Mucosa of descending colon (tissue), 3 donors: ENCODE data around the gene ZMIZ1. TPM values are rescaled to one million over a fixed set of nuclear protein-coding genes. Genes with fewer than 3 reads are reported as not detected.
A peak's percentile ranks its signal among the peaks of the same experiment; 100 is the strongest.

Experiments used
- ATAC-seq: fragments of 200-7000 bp; cut with Tn5 transposase; one replicate; pipeline ENCODE4 v1.9.1; 2020; ENCODE audit warnings: mild to moderate bottlenecking, moderate library complexity
- DNase-seq, 3 donors: peaks; one replicate each; pipeline ENCODE4 v3.0.0-alpha.2; 2020
- H3K36me3 ChIP-seq: fragments of 200-600 bp; one replicate; pipeline ENCODE4 v1.8.0; 2021; ENCODE audit warnings: low read depth, mild to moderate bottlenecking
- H3K4me1 ChIP-seq: fragments of 200-600 bp; one replicate; pipeline ENCODE4 v1.8.0; 2021; ENCODE audit warnings: low read depth, mild to moderate bottlenecking
- H3K4me3 ChIP-seq: fragments of 200-600 bp; one replicate; pipeline ENCODE4 v1.8.0; 2021; ENCODE audit warnings: mild to moderate bottlenecking
- H3K9me3 ChIP-seq: fragments of 200-600 bp; one replicate; pipeline ENCODE4 v1.8.0; 2021; ENCODE audit warnings: mild to moderate bottlenecking
- CTCF ChIP-seq: fragments of 200-600 bp; IDR thresholded peaks from one replicate; pipeline ENCODE4 v1.8.0; 2022; ENCODE audit warnings: antibody characterized with exemption, mild to moderate bottlenecking
- intact Hi-C, 2 donors: fragments of 100-400 bp; cut with DNase I in 1 of 2; cut with micrococcal nuclease in 1 of 2; formaldehyde crosslinking; loops; one replicate each; pipeline versions ENCODE4 v1.11.0 to v1.11.1; 2022; cut with DNase I, micrococcal nuclease
- total RNA-seq, 3 donors: library from RNA; stranded (reverse); fragmentation: NEBNext Ultra II Directional in 2 of 3; extraction: Animal tissue kit (Norgen Biotek cat#: 25700) in 2 of 3; gene quantifications; one replicate each; pipeline versions ENCODE4 v1.2.1 to v1.2.4, GENCODE V29; 2021 to 2023
- donor health status: DM: no; HTN: no; CAD: no; lungs with moderate emphysema.
- donor health status: DM: no; HTN: no; CAD: no.
- donor health status: DM: no; HTN: yes; CAD: no.

ZMIZ1 gene
- total RNA-seq, 3 donors from 2014 or later = 61.4 to 103 (median 89.1) TPM

GRCh38 chr10:79074732-79075131 is 6.0 kb downstream of the ZMIZ1 start:
- peaks cover 83% of the 10 kb centered on the region for H3K4me1 ChIP-seq
- ATAC-seq = peak; percentile 48
- no peak for TF ChIP-seq CTCF
- H3K9me3 ChIP-seq = no peaks in the 10 kb centered on the region
- H3K36me3 ChIP-seq = no peaks in the 10 kb centered on the region
- peak; percentile 79 to 86 (median 86) for DNase-seq
- H3K4me3 ChIP-seq = no peak overlapping the region
- intact Hi-C loops = loop anchor here (10.0 kb wide), 1 partner anchor 120 kb away; no protein-coding TSS in a partner anchor

- ATAC-seq = no peak
- Histone ChIP-seq H3K4me1 (peaks cover 90% of the 10 kb centered on the region), H3K4me3 (no peak overlapping the region), H3K9me3 (no peaks in the 10 kb centered on the region), H3K36me3 (no peaks in the 10 kb centered on the region)
- DNase-seq = no peak
- intact Hi-C loops = loop anchor here (10.0 kb wide), 1 partner anchor 119 kb away; no protein-coding TSS in a partner anchor
- TF ChIP-seq CTCF = no peak
Observed at GRCh38 chr10:79075418-79075817, 6.7 kb downstream of the ZMIZ1 start.

DNA sequence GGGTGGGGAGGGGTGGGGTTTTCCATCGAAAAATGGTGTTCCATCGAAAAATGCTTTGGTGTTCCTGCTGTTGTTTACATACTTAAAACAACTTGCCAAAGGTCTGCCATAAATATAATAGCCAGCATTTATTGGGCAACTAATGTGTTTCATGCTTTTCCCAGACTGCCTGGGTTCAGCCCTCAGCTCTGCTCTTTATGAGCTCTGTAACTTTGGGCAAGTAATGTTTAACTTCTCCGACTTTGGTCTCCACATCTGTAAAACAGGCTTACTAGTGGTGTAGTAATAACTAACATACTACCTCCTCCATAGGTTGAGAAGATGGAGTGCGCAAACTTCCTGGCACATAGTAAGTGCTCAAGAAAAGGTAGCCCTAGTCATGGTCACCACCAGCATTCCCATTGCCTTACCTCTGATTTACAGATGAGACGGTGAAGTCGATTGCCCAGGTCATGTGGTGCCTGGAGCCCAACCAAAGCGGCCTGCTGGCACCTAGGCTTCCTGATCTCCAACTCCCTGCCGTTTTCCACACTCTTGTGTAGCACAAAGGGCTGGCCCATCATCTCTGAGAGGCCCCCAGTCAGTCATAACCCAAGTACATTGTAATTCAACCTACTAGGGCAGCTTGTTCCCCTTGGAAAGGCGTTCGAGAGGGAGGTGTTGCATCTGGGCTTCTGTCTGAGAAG is 8.9 kb downstream of the ZMIZ1 start:
- peaks cover 99% of the 10 kb centered on the region for H3K4me1 ChIP-seq
- ATAC-seq (peak; percentile 45), DNase-seq (no peak)
- no peaks in the 10 kb centered on the region for H3K36me3 ChIP-seq
- intact Hi-C loops = loop anchor here (10.0 kb wide), 1 partner anchor 117 kb away; no protein-coding TSS in a partner anchor
- H3K4me3 ChIP-seq = no peak overlapping the region
- TF ChIP-seq CTCF = no peak
- no peaks in the 10 kb centered on the region for H3K9me3 ChIP-seq

DNA sequence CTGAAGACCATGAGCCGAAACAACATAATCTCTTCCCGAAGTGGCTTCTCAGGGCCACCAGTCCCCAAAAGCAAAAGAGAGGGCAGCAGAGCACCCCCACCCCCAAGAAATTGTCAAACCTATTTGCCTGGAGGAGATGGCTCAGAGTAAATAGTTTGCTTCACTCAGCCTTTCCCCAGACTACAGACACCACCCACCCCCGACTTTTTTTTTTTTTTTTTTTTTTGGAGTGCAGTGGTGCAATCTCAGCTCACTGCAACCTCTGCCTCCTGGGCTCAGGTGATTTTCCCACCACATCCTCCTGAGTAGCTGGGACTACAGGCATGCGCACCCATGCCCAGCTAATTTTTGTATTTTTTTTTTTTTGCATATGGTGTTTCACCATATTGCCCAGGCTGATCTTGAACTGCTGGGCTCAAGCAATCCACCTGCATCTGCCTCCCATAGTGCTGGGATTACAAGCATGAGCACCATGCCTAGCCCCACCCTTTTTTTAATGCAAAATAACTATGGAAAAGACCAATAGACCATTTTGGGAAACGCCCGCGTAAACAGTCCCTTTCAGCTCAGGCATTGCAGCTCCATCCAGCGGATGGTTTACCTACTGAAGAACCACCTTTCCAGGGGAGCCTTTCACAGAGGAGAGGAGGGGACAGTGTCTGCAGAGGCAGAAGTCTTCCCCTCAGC is 9.7 kb downstream of the ZMIZ1 start:
- intact Hi-C loops = loop anchor here (10.0 kb wide), 1 partner anchor 116 kb away; no protein-coding TSS in a partner anchor
- no peaks in the 10 kb centered on the region for H3K9me3 ChIP-seq
- peak; percentile 1 for ATAC-seq
- no peaks in the 10 kb centered on the region for H3K36me3 ChIP-seq
- peak in 1 of 3 donors; percentile 64 for DNase-seq
- no peak overlapping the region for H3K4me3 ChIP-seq
- H3K4me1 ChIP-seq = peaks cover 99% of the 10 kb centered on the region
- no peak for TF ChIP-seq CTCF

DNA sequence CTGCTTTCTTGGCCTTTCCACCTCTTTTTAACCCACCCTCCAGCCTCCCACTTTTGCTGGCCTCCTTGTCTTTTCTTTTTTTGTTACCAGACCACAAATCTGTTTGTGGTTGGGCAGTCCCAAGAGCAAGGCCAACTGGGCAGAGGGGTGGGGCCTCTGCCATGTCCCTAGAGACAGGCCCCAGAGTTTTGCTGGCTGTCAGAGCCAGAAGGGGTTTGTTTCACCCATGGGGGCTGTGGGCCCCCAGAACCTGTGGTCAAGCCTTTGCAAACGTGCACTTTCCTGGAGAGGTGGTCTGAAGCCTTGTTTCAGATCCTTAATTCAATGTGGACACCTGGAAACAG is 10.3 kb downstream of the ZMIZ1 start:
- H3K4me3 ChIP-seq = no peak overlapping the region
- intact Hi-C loops = loop anchor here (10.0 kb wide), 1 partner anchor 116 kb away; no protein-coding TSS in a partner anchor
- no peaks in the 10 kb centered on the region for H3K9me3 ChIP-seq
- ATAC-seq = no peak
- no peaks in the 10 kb centered on the region for H3K36me3 ChIP-seq
- peaks cover 99% of the 10 kb centered on the region for H3K4me1 ChIP-seq
- no peak for TF ChIP-seq CTCF
- no peak for DNase-seq
